Breast epithelium (tissue), 3 donors: ENCODE results near the gene FGGY.

ENCODE experiments used
- POLR2A ChIP-seq: fragments of 450-650 bp; IDR thresholded peaks from one replicate; pipeline ENCODE4 v1.6.1; 2016; ENCODE audit warnings: antibody characterized with exemption, mild to moderate bottlenecking, moderate library complexity
- POLR2AphosphoS5 ChIP-seq, 3 donors: sonication (generic); formaldehyde crosslinking; IDR thresholded peaks; one replicate each; pipeline ENCODE4 v1.6.1; 2017; ENCODE audit warnings: antibody characterized with exemption in 3 of 3
- TF ChIP-seq, protein P1 (sequence below), 3 donors: fragments of 450-650 bp; IDR thresholded peaks; one replicate each; pipeline ENCODE4 v1.5.1; 2016 to 2017; ENCODE audit warnings: antibody characterized with exemption in 3 of 3, mild to moderate bottlenecking in 3 of 3, moderate library complexity in 3 of 3

DNA sequence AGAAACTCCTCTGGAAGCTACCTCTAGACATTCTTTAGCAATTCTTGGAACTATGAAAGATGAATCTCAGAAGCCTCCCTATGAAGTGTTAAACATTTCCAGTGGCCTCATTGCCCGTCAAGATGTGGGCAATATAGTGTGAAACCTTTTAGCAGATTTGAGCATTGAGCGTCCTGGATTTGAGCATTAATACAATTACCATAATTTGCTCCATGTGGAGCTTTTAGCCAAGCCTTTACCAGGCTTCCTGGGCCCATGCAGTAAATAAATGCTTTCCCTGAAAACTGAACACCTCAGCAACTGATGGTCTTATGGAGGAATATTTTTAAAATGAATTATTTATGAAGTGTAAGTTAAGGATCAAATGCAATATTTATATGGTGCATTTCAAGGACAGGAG lies 162.0 kb downstream of the FGGY start:
- TF ChIP-seq, protein P1, sequence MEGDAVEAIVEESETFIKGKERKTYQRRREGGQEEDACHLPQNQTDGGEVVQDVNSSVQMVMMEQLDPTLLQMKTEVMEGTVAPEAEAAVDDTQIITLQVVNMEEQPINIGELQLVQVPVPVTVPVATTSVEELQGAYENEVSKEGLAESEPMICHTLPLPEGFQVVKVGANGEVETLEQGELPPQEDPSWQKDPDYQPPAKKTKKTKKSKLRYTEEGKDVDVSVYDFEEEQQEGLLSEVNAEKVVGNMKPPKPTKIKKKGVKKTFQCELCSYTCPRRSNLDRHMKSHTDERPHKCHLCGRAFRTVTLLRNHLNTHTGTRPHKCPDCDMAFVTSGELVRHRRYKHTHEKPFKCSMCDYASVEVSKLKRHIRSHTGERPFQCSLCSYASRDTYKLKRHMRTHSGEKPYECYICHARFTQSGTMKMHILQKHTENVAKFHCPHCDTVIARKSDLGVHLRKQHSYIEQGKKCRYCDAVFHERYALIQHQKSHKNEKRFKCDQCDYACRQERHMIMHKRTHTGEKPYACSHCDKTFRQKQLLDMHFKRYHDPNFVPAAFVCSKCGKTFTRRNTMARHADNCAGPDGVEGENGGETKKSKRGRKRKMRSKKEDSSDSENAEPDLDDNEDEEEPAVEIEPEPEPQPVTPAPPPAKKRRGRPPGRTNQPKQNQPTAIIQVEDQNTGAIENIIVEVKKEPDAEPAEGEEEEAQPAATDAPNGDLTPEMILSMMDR (IDR thresholded peaks at IDR 0.05) = no peak
- TF ChIP-seq POLR2A = no peak
- no peak for TF ChIP-seq POLR2AphosphoS5 (IDR thresholded peaks at IDR 0.05)
